T-helper 17 cell (primary cell): Measurements from ENCODE around the gene RAD50. TPM values are rescaled to one million over a fixed set of nuclear protein-coding genes. Genes with fewer than 3 reads are reported as not detected.
A peak's percentile ranks its signal among the peaks of the same experiment; 100 is the strongest.
"Not testable (repeated sequence)": the region's sequence is repeated elsewhere in the genome, so short reads cannot be mapped to it uniquely, and the experiment has no call there.

Experiments
- ATAC-seq: fragments of 150-1000 bp; cut with Tn5 transposase; 2 replicates; pipeline ENCODE4 v1.10.0; 2021; ENCODE audit warnings: mild to moderate bottlenecking, moderate library complexity
- DNase-seq, 3 donors: peaks; one replicate each; pipeline versions ENCODE4 v3.0.0 to v3.0.0-alpha.2; 2020 to 2021
- H3K9me3 ChIP-seq: one replicate; pipeline ENCODE4 v1.7.0; 2013; ENCODE audit warnings: low read length, mild to moderate bottlenecking; ENCODE audit not compliant: control insufficient read depth, poor library complexity, severe bottlenecking
- H3K27ac Mint-ChIP-seq: one replicate; pipeline ENCODE4 v1.8.0; 2022; ENCODE audit warnings: mild to moderate bottlenecking, moderate library complexity, mixed read lengths
- H3K27me3 Mint-ChIP-seq: one replicate; pipeline ENCODE4 v1.8.0; 2022; ENCODE audit warnings: mixed read lengths
- H3K36me3 Mint-ChIP-seq: one replicate; pipeline ENCODE4 v1.8.0; 2022; ENCODE audit warnings: low read depth, mixed read lengths
- H3K4me1 Mint-ChIP-seq: one replicate; pipeline ENCODE4 v1.8.0; 2022; ENCODE audit warnings: mild to moderate bottlenecking, mixed read lengths
- H3K4me3 Mint-ChIP-seq: one replicate; pipeline ENCODE4 v1.8.0; 2022; ENCODE audit warnings: mild to moderate bottlenecking, moderate library complexity, mixed read lengths
- total RNA-seq, 4 donors: library from RNA in 2 of 4; stranded (reverse) in 2 of 4; gene quantifications; one replicate each; pipeline ENCODE4 v1.2.3 and lab custom pipeline; 2022 to 2026

Gene RAD50
- total RNA-seq, 2 donors from 2014 or later = 20.4 to 22.2 TPM

DNA sequence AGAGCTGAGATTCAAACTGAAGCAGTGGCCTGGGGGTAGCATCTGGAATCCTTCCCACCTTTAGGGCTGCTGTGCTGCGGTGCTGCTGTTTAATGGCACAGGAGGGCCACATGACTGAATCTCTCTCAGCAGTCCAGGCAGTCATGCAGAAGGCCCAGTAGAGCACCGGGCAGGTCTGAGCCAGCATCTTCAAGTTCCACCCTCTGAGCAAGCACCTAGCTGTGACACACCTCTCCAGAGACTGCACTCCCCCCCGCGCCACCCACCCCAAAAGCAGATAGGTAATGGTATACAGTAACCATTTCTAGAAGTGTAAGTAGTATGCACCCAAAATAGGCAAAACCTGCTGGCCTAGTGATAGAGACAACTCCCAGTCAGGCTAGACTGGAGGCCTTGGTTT lies 125.2 kb downstream of the RAD50 start:
- no peaks in the 10 kb centered on the region for H3K27me3 Mint-ChIP-seq
- H3K4me1 Mint-ChIP-seq = peaks cover 7% of the 10 kb centered on the region
- H3K27ac Mint-ChIP-seq = no peak overlapping the region
- H3K36me3 Mint-ChIP-seq = peaks cover 2% of the 10 kb centered on the region
- H3K9me3 ChIP-seq = no peaks in the 10 kb centered on the region
- DNase-seq = no peak
- no peak overlapping the region for H3K4me3 Mint-ChIP-seq
- no peak for ATAC-seq

DNA sequence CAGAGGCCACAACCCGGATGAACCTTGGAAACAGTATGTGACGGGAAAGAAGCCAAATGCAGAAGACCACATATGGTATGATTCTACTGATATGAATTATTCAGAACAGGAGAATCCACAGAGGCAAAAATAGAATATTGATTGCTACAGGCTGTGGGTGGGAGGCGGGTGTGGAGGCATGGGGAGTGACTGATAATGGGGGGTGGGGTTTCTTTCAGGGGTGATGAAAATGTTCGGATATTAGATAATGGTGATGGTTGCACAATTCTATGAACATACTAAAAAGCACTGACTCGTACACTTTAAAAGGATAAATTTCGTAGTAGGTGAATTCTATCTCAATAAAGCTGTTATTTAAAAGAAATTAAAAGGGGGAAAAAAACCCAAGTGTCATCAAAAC lies 127.7 kb downstream of the RAD50 start:
- Mint-ChIP-seq H3K27me3 (no peaks in the 10 kb centered on the region), H3K4me1 (peaks cover 25% of the 10 kb centered on the region), H3K27ac (no peak overlapping the region), H3K36me3 (peaks cover 5% of the 10 kb centered on the region), H3K4me3 (no peak overlapping the region)
- ATAC-seq = no peak
- H3K9me3 ChIP-seq = no peaks in the 10 kb centered on the region
- no peak for DNase-seq

DNA sequence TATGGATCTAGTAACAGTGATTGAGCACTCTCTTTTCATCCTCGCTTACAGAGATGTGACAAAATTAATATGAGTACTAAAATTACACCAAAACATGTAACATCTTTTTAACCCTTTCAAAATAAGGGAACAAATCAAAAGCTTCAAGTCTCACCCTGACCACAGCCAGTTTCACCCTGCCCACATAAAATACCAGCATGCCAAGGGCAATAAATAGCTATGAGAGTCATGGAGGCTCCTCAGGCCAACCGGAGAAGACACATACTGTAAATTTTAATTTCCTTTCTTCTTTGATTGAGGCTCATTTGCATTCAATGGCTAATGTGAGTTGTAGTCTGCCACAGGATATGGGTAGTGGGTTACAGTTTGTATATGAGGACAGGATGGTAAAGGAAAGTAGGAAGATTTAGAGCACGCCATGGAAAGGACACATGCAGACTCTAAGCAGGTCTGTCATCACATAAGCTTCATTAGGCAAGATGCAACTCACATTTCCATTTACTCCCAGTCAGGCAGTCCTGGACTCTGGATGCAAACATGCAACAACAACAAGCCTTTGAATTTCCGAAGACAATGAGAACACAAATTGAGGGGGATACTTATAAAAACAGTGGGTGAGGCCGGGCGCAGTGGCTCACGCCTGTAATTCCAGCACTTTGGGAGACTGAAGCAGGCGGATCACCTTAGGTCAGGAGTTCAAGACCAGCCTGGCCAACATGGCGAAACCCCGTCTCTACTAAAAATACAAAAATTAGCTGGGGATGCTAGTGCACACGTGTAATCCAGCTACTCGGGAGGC lies 128.3 kb downstream of the RAD50 start:
- H3K27ac Mint-ChIP-seq = no peak overlapping the region
- ATAC-seq = no peak
- H3K27me3 Mint-ChIP-seq = no peaks in the 10 kb centered on the region
- no peak overlapping the region for H3K4me3 Mint-ChIP-seq
- no peaks in the 10 kb centered on the region for H3K9me3 ChIP-seq
- DNase-seq = no peak
- H3K36me3 Mint-ChIP-seq = peaks cover 5% of the 10 kb centered on the region
- peaks cover 26% of the 10 kb centered on the region for H3K4me1 Mint-ChIP-seq

GRCh38 chr5:132686193-132686592 lies 129.4 kb downstream of the RAD50 start:
- H3K27me3 Mint-ChIP-seq = no peaks in the 10 kb centered on the region
- no peak overlapping the region for H3K4me3 Mint-ChIP-seq
- H3K9me3 ChIP-seq = no peaks in the 10 kb centered on the region
- no peak overlapping the region for H3K27ac Mint-ChIP-seq
- ATAC-seq (no peak), DNase-seq (no peak)
- H3K36me3 Mint-ChIP-seq = peaks cover 5% of the 10 kb centered on the region
- H3K4me1 Mint-ChIP-seq = peaks cover 25% of the 10 kb centered on the region

DNA sequence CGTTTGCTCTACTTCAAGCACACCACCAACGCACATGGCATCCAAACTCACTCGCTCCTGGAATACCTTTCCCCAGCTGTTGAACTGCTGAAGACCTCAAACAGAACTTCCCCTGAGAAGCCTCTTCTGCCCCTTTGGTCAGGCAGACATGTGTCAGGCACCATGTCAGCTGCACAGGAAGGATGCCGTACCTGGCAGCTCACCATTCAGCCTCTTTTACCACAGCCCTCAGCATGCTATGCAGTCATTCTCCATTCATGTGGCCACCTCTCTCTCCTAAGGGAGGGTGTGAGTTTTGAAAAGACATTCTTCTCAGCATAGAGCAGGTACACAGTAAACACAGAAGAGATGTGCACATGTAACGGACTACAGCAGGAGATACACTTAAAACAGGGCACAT lies 131.2 kb downstream of the RAD50 start:
- DNase-seq (peak in 1 of 3 donors; percentile 18), ATAC-seq (peak; percentile 91)
- Mint-ChIP-seq H3K4me1 (peaks cover 23% of the 10 kb centered on the region), H3K27me3 (no peaks in the 10 kb centered on the region), H3K4me3 (no peak overlapping the region), H3K36me3 (peaks cover 3% of the 10 kb centered on the region), H3K27ac (peak overlapping the region; percentile 81)
- no peaks in the 10 kb centered on the region for H3K9me3 ChIP-seq

DNA sequence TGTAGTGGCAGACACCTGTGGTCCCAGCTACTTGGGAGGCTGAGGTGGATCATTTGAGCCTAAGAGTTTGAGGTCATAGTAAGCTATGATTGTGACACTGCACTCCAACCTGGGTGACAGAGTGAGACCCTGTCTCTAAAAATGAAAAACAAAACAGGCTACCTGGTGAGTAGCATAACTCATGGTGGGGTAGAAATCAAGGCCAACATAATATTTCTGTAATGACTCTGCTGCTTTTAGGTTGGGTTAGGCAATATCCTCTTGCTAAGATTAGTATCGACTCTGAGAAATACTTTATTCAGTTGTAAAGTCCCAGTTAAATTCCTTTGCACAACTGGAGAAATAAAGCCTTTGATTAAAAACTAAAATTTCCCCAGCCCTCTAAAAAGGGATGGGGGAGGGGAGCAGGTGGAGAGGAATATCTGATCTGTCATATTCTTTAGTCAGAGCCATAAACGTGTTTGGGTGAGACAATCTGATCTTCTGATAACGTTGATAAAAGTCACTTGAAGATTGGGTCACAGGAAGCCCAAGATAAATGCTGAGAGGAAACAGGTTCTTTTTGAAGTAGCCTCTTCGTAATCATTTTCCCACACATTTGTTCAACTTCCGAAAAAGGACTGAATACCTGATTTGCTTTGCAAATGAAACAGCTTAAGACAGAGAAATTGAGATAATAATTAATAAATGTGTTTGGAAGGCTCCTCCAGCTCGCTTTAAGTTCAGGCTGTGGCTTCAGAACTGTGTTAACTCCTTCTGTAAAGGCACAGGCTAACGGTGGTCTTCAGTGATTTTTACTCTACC lies 132.0 kb downstream of the RAD50 start:
- Mint-ChIP-seq H3K27ac (peak overlapping the region; percentile 81), H3K4me3 (peak overlapping the region; percentile 47), H3K4me1 (peaks cover 23% of the 10 kb centered on the region), H3K36me3 (peaks cover 3% of the 10 kb centered on the region), H3K27me3 (no peaks in the 10 kb centered on the region)
- peak; percentile 60 for ATAC-seq
- H3K9me3 ChIP-seq = no peaks in the 10 kb centered on the region
- DNase-seq = no peak

- peak overlapping the region; percentile 81 for H3K27ac Mint-ChIP-seq
- H3K36me3 Mint-ChIP-seq = peaks cover 3% of the 10 kb centered on the region
- no peak for DNase-seq
Observed at GRCh38 chr5:132689513-132689912, 132.7 kb downstream of the RAD50 start.

DNA sequence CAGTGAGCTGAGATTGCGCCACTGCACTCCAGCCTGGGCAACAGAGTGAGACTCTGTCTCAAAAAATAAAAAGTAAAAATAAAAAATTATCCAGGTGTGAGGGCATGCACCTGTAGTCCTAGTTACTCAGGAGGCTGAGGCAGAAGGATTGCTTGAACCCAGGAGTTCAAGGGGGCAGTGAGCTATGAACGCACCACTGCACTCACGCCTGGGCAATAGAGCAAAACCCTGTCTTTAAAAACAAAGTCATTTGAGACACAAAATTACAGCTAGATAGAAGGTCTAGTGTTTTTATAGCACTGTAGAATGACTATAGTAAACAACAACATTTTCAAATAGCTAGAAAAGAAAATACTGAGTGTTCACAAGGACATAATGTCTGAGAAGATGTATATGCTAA lies 133.4 kb downstream of the RAD50 start:
- DNase-seq (no peak), ATAC-seq (no peak)
- no peaks in the 10 kb centered on the region for H3K9me3 ChIP-seq
- Mint-ChIP-seq H3K27ac (no peak overlapping the region), H3K36me3 (peaks cover 3% of the 10 kb centered on the region), H3K27me3 (no peaks in the 10 kb centered on the region), H3K4me1 (peaks cover 19% of the 10 kb centered on the region), H3K4me3 (no peak overlapping the region)

More at GRCh38 chr5:132689513-132689912, 132.7 kb downstream of the RAD50 start:
- ATAC-seq = no peak
- Mint-ChIP-seq H3K27me3 (no peaks in the 10 kb centered on the region), H3K4me1 (peaks cover 23% of the 10 kb centered on the region), H3K4me3 (peak overlapping the region; percentile 47)
- no peaks in the 10 kb centered on the region for H3K9me3 ChIP-seq

GRCh38 chr5:132691755-132692631 lies 135.2 kb downstream of the RAD50 start:
- not testable (repeated sequence) for DNase-seq

DNA sequence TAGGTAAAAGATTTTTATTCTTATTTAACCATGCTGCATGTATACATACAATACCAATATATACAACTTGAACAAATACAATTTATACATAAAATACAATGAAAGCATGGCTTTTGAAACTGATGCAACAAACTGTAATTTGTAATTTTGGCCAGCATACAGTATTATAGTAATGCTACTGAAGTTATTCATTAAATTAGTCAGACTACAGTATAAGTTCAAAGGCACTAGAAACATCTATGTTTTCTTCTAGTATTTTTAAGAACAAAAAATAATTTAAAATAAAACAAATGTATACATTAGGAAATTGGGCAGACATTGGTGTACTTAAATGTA lies 135.8 kb downstream of the RAD50 start:
- H3K4me3 Mint-ChIP-seq = no peak overlapping the region
- ATAC-seq = no peak
- H3K4me1 Mint-ChIP-seq = peaks cover 19% of the 10 kb centered on the region
- no peak for DNase-seq
- H3K27ac Mint-ChIP-seq = no peak overlapping the region
- H3K9me3 ChIP-seq = no peaks in the 10 kb centered on the region
- peaks cover 3% of the 10 kb centered on the region for H3K36me3 Mint-ChIP-seq
- H3K27me3 Mint-ChIP-seq = no peaks in the 10 kb centered on the region

More at GRCh38 chr5:132691755-132692631, 135.2 kb downstream of the RAD50 start:
- H3K4me3 Mint-ChIP-seq, H3K9me3 ChIP-seq, ATAC-seq, H3K36me3 Mint-ChIP-seq, H3K27ac Mint-ChIP-seq, H3K27me3 Mint-ChIP-seq: not testable (repeated sequence)
- H3K4me1 Mint-ChIP-seq = peaks cover 19% of the 10 kb centered on the region
